HTR-8/SVneo (cell line): ENCODE results near the gene GDPD3.

Experiments used
- DNase-seq: peaks from one replicate; pipeline ENCODE4 v3.0.0; 2011; ENCODE audit warnings: low spot score, mixed read lengths; ENCODE audit not compliant: insufficient read length
- FAIRE-seq: peaks from 2 replicates; lab custom pipeline; 2011; peaks lifted over from hg19 to GRCh38; lab: Jason Lieb, UNC

Gene GDPD3

DNA sequence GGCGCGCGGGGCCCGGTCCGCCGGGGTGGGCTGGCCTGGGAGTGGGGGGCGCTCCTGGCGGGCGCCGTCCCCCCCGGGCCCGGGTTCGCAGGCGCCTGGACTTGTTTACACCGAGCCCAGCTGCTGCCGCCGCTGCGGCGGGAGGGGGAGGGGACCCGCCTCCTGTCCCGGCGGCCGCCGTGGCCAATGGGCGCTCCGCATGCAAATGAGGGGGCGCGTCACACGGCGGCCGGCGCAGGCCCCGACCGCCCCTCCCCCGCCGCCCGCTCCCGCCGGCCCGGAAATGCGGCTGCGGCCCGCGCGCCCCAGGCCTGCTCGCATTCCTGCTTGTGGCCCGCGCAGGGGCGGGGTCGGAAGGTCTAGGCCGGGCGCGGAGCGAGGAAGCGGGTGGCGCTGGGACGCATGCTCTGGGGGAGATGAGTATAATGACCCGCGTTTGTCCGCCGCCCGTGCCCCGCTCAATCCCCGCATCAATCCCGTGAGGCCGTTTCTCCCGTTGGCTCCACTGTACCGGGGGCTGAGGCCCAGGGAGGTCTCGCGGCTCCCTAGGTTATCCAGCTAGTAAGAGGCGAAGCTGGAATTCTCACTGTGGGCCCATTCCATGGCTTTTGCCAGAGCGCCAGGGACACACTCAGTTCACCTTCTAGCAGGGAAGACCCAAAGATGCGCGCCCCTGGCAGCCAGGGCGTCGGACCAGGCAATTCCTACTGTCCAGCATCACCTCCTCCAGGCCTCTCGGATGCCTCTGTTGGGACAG, 17.1 kb downstream of the GDPD3 start, which contains the start of gene YPEL3:
YPEL3 (minus strand) TSS at position 109 of the 757 bp plus-strand sequence. CDS start 731 bp downstream, outside the sequence.
- DNase-seq, result peak; percentile 66
- no peak for FAIRE-seq

DNA sequence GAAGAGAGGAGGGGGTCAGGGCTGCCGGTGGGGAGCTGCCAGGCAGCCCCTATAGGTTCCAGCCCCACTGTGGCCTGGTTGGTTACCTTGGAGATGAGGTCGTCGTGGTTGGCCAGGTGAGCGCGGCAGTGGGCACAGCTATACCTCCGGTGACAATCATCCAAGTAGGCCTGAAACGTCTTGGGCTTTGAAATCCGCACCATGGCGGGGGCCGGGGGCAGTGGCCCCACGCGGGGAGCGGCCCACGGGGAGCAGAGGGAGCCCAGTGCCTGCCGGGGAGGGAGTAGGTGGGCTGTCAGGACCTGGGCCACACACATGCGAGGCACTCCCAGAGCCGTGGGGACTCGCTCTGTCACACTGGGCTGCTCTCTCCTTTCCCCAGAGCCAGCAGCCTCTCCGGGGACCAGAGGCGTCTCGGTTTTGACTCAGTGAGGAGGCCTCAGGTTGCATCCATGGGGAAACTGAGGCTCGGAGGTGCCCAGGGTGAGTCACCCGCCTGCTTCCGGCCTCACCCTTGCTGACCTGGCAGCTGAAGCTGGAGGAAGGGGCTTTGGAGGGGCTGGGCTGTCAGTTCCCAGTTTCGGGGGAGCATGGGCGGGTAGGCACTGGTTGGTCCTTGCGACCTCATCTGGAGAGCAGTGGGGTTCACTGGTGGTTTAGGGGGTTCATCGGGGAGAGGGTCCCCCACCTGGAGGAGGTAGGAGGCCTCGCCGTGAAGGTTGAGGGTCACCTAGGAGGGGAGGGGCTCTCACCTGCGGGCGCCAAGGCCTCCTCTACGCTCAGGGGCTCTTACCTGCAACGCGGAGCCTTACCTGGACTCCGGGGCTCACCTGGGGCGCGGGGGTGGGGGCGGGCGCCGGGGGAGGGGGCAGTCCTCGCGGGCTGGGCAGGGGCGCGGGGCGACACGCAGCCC, 17.9 kb downstream of the GDPD3 start:
- FAIRE-seq (no peak), DNase-seq (no peak)

DNA sequence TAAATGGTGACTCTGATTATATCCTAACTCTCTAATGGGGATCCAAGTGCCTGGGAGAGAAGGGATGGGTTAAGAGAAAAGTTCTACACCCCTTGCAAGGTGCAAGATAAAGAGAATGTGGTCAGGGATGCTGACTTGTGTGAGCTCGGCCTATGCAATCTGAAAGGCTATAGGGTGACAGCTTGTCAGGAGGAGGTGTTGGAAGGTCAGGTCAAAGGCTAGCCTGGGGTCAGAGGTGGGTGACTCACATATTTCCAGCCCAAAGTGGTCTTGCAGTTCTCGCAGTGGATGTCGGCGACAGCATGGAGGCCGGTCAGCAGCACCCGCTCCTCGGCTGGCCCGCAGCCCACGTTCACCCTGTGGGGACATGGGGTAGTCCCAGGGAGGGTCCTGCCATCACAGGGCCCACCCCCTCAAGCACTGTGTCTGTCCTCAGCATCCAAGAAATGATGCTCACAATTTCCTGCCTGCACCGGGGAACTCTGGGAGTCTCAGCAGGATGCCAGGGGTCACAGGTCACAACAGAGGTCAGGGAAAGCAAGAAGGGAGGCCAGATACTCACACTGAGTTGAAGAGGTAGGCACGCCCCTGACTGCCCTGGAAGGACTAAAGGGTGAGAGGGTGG, 18.7 kb downstream of the GDPD3 start:
- FAIRE-seq (no peak), DNase-seq (no peak)

DNA sequence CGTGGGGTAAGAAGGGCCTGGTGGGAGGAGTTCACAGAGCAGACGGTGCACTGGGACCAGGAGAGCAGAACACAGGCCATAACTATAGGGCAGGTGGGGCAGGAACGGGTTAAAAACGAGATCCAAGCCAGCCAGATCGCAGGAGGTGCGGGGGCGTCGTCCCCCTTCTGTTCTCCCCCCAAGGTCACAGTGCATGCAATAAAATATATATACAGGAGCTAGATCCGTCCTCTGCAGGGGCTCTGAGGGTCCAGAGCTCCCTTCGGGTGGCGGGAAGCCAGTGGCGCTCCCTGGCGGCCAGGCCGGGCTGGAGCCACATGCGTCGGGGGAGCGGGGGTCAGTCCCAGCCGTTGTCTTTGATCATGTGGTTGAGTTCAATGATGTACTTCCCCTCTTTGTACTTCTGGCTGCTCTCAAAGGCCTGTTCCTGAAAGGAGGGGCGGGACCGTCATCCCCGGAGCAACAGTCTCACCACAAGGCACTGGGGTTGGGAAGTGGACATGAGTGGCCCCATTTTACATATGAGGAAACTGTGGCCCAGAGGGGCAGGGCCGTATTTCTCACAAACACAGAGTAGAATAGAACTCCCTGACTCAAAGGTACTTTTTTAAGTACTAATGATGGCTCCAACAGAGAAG, 20.8 kb downstream of the GDPD3 start:
- no peak for DNase-seq
- FAIRE-seq, result no peak

DNA sequence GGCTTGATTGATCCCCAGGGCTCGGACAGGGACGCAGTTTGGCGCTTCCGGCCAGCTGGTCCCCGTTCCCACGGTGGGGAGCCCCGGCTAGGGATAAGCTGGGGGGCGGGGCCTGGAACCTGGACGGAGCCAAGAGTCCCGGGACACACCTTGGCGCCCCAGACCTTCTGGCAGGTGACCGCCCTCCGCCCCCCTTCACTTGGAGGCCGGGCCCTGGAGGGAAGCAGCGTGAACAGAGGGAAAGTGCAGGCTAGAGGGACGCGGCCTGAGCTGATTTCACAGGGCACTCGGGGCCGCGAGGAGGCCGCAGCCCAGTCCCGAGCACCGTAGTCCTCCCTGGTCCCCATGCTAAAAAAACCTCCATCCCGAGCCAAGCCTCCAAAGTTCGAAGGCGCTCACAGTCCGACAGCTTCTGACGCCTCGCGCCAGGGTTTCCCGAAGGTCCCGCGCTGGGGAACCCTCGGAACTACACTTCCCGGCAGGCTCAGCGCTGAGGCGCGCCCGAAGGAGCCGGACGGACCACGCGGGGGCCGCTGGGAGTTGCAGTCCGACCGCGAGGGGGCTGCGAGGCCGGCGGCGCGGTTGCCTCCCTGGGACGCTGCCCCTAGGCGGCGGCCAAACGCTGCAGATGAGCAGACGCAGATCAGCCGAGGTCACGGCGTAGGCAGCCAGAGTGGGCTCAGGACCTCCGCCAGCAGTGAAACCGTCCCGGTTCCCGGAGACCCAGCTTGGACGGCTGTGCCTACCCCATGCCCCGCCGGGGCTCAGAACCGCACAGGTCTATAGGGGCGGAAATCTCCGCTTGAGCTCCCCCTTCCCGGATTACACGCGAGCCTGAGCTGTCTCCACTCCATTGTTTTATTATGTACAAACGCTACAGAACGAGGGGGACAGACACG, 21.6 kb downstream of the GDPD3 start, which contains the start of gene TBX6:
TBX6 (minus strand) TSS at position 451 of the 899 bp plus-strand sequence. CDS start 731 bp downstream, outside the sequence.
- no peak for FAIRE-seq
- DNase-seq, result peak; percentile 88

DNA sequence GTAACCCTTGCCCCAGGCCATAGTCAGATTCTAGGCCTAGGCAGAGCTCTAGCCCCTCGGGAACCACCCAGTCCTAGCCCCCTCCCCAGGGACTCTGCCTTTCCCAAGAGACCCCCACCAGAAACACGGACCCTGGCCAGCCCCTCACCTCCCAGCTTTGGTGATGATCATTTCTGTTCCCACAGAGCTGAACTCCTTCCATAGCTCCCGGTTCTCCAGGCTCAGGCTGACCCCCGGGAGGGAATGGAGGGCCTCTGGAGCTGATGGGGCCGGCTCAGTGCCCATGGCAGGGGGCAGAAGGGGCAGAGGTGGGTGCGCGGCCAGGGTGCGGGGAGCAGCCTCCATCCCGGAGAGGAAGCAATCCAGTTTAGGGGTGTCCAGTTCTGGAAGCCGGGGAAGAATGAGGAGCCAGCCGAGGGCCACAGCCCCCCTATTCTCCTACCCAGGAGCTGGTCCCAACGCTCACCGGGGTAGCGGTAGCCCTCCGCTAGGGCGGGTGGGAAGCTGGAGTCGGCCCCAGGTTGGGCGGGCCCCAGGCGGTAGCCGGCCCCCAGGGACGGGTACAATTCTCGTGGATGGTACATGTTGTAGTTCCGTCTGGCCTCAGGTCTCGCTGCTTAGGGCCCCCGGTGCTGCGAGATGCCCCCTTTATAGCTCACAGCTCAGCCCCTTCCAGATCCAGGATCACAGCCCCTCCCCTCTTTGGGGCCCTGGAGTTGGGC, 22.6 kb downstream of the GDPD3 start:
- DNase-seq, result no peak
- FAIRE-seq, result no peak

DNA sequence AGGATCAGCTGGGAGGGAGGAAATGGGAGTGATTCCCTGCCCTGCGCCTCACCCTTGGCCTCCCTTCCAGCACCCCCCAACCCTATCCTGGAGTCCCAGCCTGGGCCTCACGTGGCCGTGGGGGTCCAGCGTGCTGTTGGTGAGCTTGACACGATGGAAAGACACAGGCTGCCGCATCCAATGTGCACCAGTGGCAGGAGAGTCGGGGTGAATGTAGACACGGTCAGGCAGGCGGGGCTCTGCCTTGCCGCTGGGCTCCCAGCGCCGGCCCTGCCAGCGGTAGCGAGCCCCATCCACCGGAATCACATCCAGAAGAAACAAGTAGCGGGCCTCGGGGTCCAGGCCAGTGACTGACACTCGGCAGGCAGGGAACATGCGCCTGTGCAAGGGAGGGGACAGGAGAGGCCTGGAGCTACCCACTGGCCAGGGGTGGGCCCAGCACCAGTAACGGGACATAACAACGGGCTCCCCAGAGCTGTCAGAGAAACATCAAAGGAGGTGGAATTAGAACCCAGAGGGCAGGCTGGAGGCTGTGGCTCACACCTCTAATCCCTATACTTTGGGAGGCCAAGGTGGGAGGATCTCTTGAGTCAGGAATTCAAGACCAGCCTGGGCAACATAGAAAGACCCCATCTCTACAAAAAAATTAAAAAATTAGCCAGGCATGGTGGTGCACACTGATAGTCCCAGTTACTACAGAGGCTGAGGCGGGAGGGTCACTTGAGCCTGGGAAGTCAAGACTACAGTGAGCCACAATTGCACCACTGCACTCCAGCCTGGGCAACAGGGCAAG, 24.3 kb downstream of the GDPD3 start:
- no peak for FAIRE-seq
- no peak for DNase-seq

DNA sequence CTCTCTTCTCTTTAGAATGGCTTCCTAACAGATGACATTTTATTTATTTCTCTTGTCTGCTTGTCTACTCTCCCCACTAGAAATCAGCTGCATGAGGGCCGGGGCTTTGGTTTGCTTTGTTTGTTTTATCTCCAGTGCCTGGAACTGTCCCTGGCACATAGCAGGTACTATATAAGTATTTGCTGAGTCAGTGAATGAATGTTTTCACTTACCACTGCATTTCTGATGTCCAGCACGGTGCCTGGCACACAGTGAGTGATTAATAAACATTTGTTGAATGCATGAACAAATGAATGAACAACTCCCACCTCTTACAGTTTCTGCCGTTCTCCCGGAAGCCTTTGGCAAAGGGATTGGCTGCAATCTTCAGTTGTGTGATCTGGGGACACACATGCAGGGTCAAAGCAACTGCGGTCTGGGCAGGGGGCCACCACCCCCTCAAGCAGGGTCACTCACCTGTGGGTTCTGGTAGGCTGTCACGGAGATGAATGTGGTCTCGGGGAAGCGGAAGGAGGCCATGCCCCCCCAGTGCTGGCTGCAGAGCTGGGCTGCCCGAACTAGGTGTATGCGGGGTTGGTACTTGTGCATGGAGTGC, 25.0 kb downstream of the GDPD3 start:
- no peak for FAIRE-seq
- DNase-seq, result no peak

DNA sequence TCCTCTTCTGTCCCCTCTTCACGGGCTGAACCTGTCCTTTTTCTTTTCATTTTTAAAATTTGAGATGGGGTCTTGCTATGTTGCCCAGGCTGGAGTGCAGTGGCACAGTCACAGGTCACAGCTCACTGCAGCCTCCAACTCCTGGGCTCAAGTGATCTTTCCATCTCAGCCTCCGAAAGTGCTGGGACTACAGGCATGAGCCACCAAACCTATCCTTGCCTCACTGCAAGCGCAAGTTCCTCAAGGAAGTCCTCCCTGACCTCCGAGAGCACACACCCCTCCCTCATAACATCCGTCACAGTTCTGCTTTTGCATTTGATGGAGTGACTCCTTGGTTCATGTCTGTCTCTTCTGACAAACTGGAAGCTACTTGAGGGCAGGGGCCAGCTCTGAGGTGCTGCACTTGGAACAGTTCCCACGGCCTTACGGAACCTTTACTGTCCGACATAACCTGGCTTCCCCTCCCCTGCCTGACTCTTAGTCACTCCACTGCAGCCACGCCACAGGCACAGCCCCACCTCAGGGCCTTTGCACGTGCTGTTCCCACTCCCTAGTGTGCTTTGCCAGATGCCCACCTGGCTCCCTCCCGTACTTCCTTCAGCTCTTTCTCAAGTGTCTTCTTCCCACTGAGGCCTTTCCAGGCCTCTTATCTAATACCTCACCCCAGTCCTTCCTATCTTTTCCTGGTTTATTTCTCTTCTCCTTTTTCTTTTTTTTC, 26.0 kb downstream of the GDPD3 start:
- no peak for DNase-seq
- no peak for FAIRE-seq

DNA sequence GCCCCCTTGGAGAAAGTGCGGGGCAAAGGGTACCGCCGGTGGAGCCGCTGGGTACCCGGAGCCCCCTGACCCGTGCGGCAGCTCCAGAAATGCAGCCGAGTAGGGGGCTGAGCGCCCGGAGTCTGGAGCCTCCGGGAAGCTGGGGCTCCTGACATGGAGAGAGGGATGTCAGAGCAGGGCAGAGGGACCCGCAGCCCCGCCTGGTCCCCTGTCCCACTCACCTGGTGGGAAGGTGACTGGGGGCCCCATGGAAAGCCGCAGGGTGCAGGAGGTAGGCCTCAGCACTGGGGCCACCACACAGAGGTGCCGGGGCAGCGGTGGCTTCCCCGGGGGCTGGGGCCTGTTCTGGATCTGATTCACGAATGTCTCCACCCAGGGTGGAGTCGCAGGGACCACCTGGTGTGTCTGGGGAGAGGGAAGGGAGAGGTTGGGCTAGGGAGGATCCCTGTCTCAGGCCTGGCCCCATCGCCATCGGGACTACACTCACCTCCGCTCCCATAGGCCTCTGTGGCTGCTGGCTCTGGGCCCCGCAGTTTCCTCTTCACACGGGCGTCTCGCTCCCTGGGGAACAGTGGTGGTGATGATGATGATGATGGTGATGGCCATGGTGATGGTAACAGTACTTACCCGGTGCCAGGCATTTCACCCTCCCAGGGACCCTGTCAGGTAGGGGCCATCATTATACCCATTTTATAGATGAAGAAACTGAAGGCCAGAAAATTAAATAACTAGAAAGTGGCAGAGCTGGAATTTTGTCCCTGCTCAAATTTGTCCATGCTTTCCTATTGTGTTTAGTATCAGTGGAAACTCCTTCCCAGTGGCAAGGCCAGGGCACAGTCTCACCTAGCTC, 26.8 kb downstream of the GDPD3 start:
- FAIRE-seq (no peak), DNase-seq (no peak)

DNA sequence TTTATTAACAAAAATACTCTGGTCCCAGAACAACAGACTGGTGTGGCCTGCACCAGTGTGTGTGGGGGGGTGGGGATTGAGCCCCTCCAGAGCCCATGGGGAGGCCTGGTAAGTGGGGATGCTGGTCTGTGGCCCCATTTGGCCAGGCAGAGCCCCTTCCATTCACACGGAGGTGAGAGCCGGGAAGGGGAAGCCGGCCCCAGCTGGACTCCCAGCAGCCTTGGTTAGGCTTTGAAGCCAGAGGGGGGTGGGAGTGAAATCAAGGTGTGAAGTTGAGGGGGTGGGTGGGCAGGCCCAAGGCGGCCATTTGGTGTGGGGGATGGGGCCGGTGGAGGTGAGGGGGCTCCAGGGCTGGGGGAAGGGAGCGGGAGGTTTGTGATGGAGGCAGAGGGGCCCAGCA, 27.5 kb downstream of the GDPD3 start:
- FAIRE-seq (no peak), DNase-seq (no peak)

DNA sequence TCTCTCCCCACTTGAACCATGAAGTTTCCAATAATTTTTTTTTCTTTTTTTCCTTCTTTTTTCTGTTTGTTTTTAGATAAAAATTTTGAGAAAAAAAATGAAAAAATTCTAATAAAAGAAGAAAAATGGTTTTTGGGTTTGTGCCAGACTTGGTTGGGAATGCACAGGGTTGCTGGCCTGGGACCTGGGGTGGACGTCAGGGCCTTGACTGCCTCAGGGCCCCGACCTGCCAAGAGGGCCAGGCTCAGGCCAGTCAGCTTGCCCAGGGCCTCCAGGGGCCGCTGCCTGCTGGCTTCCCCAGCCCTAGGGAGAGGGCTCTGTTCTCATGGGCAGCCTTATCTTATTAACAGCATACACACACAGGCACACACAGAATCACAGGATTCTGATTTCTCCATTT, 28.1 kb downstream of the GDPD3 start:
- DNase-seq, result no peak
- no peak for FAIRE-seq

DNA sequence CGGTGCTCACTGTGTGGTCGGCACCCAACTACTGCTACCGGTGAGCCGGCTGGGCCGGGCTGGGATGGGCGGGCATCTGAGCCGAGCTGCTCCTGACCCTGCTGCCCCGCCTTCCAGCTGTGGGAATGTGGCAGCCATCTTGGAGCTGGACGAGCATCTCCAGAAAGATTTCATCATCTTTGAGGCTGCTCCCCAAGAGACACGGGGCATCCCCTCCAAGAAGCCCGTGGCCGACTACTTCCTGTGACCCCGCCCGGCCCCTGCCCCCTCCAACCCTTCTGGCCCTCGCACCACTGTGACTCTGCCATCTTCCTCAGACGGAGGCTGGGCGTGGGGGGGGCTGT, 28.5 kb downstream of the GDPD3 start:
- FAIRE-seq, result no peak
- no peak for DNase-seq

DNA sequence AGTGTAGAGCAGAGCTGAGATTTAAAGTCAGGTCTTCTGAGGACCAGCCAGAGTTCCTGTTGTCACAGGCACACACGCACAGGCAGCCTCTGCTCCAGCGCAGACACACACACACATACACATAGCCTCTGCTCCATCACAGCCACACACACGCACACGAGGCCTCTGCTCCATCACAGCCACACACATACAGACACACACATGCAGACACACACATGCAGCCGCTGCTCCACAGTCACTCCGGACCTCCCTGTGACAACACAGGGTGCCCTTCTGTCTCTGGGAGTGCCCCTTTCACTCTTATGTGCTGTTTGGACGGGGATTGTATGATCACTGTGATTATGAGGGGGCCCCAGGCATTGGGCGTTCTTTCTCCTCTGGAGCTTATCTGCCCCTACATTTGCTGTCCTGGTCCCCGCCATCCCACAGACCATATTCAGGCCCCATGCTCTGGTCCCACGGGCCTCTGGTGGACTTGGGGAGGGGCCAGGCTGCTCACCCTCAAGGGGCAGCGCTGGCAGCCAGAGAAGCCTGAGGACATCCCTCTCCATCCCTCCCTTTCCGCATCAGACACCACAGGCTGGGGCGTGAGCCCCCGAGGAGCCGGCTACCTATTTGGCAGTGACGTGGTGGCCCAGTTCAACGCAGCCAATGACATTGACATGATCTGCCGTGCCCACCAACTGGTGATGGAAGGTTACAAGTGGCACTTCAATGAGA, 29.1 kb downstream of the GDPD3 start:
- FAIRE-seq (no peak), DNase-seq (no peak)
